Activated naive CD4-positive, alpha-beta T cell treated with Interleukin-2 at 50 U/mL for 16 hours (primary cell): ENCODE measurements around the gene RBBP4.
A peak's percentile ranks its signal among the peaks of the same experiment; 100 is the strongest.
"Not testable (repeated sequence)": the region's sequence is repeated elsewhere in the genome, so short reads cannot be mapped to it uniquely, and the experiment has no call there.

Experiments used
- DNase-seq: peaks from one replicate; pipeline ENCODE4 v3.0.0-alpha.2; 2020

Gene RBBP4

DNA sequence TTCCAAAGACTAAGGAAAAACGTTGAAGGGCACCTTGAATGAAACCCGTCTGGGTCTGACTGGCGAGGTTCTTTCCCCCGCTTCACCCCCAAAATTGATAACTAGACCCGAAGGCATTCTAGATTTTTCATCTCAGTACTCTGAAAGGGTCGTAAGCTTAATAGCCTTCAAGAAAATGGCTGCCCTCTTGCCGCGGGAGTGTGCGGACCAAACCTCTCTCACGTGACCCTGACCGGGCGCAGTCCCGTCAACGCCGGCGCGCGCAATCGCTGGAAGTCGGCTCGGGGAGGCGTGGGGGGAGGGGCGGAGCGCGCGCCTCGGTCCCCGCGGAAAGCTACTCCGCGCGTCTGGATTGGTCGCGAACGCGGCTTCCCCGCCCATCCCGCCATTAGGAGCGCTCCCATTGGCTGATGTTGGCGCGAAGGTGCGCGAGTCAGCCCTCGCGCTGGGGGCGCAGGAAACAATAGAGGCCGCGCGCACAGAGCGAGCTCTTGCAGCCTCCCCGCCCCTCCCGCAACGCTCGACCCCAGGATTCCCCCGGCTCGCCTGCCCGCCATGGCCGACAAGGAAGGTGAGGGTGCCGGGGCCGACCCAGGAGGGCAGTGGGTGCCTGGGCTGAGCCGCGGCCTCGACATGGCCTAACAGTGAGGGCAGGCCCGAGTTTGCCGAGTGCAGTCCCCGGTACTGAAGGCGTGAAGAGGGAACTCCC is at the start of gene RBBP4:
Gene RBBP4 (plus strand): TSS at position 457 of the 709 bp plus-strand sequence. CDS start 99 bp downstream, at position 556.
- DNase-seq: peak; percentile 99

DNA sequence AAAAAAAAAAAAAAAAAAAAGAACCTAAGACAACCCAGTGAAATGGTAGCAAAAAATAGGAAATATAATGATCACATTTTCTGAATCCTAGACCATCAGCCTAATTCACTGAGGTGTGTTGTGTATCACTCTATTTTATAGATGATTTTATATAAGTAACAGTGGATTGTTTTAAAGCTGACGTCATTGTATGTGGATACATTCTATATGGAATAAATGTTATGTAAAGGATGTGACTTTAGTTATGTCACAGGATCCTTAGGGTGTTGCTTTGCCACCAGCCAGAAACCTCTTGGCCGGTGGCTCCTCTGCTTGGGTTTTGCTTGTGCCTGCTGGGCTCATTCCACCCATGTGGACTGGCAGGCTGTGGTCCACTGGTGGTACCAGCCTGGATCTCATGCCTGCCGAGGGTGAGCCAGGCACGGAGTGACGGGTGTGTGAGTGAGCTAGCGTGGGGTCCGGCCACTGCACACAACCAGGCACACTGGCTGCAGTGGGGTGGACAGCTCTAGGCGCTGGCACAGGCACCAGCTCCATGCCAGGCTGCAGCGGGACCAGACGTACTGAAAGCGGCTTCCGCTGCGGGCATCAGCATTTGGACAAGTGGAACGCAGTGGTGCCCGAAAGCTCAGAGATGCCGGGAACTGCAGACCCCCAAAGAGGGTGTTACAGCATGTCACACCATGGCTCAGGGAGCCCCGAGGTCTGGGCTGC is 45.1 kb upstream of the RBBP4 start:
- DNase-seq: no peak

DNA sequence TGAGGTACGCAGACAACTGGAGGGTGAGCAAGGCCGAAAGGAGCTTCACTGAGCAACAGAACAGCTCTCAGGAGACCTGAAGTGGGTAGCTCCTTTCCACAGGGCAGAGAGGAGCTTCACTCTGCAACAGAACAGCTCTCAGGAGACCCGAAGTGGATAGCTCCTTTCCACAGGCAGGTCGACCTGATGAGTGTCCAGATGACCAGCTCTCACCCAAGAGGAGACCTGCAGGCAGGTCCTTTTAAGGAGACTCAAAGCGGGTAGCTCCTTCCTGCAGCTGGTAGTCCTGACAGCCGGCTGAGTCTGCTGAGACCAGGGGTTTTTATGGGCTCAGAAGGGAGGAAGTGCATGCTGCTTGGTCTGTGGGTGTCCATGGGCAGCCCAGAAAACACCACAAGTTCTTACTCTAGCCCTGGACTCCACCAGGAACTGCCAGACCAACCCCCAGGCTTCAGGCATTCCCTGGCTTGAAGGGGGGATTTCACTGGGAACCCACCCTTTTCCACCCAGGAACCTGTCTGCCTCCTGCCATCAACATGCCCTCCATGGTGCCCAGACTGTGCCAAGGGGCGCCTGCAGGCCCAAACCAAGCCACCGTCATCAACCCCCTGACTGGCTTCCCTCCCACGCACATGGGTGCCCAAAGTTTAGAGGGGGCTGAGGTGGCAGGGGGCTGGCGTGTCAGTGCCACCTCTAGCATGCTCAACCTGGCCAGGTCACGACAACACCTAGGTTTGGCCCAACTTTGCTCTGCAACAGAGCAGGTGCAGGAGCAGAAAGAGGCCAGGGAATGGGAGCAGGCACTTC is 44.2 kb upstream of the RBBP4 start:
- DNase-seq: no peak

DNA sequence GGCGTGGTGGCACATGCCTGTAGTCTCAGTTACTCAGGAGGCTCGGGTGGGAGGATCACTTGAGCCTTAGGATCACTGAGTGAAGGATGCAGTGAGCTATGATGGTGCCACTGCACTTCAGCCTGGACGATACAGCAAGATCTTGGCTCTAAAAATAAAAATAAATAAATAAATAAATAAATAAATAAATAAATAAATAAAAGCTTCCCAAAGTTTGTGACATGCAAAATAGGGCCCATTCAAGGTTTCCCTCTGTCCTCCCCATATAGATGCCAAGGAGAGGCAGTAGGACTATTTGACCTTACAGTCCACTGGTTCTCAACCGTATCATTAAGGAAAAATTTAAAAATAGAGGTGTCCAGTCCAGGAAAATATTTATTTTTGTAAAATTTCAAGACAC is 41.8 kb upstream of the RBBP4 start:
- no peak for DNase-seq

DNA sequence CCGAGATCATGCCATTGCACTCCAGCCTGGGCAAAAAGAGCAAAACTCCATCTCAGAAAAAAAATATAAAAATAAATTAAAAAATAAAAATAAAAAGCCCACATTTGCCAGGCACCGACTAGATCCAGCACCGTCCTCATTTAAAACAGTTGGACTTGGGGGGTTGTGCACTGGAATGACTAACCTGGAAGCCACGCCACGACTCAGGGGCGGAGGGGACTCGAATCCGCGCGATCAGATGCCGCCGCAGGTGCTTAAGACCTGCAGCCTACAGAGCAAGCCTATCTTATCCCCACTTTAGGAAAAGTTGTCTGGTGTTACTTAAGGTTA is 39.2 kb upstream of the RBBP4 start:
- DNase-seq: no peak

DNA sequence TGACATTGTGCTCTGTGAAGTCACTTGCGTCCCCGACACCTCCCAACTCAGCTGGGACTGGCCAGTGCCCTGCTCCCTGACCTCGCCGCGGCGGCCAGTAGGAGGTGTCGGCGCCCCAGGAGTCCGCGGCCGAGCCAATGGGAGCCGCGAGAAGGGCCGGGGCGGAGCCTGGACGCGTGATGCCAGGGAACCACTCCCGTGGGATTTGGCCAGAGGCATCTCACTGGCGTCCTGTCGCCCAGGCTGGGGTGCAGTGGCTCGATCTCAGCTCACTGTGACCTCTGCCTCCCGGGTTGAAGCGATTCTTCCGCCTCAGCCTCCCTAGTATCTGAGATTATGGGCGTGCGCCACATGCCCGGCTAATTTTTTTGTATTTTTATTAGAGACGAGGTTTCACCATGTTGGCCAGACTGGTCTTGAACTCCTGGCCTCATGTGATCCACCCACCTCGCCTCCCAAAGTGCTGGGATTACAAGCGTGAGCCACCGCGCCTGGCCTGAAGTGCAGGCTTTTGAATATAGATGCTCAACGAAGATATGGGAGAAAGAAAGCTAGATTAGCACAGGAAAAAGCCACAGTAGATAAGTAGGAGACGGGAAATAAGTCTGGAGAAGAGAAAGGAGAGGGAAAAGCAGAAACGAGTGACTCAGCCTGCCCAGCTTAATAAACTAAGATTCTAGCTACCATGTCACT is 38.7 kb upstream of the RBBP4 start:
- peak; percentile 47 for DNase-seq

DNA sequence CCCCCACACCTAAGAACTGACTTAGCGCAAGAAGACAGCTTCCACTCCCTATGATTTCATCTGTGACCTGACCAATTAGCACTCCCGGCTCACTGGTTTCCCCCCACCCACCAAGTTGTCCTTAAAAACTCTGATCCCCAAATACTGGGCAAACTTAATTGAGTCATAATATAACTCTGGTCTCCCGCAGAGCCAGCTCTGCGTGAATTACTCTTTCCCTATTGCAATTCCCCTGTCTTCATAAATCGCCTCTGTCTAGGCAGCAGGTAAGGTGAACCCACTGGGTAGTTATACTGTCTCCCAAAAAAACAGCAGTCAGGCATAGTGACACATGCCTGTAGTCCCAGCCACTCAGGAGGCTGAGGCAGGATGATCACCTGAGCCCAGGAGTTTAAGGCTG is 37.5 kb upstream of the RBBP4 start:
- DNase-seq: no peak

DNA sequence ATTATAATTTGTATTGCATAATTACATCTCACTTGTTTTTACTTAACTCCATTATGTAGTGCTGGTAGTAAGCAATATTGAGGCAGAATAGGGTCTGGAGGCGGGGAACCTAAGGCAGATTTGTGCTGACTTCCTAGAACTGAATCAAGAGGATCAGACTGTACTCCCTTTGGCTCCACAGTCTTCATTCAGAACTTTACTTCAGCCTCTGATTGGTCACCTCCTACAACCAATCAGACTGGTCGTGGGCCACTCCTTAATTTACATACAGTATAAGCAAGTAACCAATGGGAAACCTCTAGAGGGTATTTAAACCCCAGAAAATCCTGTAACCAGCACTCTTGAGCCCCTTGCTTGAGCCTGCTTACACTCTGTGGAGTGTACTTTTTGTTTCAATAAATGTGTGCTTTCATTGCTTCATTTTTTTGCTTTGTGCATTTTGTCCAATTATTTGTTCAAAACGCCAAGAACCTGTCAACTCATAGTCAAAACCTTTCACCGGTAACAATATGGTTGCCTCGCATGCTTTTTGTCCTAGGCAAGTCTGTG is 32.3 kb upstream of the RBBP4 start:
- DNase-seq: no peak

DNA sequence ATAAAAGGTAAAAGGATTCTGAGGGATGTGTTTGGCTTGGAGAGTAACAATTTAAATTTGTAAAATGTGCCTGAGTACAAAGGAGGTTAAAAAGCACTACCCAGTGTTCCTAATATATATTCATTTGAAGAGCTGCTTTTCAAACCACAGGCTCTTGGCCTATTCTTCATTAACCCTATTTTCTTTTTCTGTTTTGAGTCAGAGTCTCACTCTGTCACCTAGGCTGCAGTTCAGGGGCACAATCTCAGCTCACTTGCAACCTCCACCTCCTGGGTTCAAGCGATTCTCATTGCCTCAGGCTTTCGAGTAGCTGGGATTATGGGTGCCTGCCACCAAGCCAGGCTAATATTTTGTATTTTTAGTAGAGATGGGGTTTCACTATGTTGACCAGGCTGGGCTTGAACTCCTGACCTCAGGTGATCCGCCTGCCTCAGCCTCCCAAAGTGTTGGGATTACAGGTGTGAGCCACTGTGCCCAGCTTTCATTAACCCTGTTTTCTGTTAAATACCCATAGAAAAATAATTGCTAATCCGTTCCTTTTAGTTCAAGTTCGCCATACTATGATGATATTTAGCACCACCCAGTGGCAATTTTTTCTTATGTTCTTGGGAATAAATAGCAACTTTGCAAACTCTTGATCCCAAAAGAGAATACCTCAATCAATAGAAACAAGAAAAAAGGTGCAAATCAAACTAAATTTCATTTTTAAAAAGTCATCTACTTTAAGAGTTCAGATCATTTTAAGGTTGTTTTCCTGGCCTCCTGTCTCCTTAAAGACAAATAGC is 31.1 kb upstream of the RBBP4 start:
- DNase-seq: no peak

DNA sequence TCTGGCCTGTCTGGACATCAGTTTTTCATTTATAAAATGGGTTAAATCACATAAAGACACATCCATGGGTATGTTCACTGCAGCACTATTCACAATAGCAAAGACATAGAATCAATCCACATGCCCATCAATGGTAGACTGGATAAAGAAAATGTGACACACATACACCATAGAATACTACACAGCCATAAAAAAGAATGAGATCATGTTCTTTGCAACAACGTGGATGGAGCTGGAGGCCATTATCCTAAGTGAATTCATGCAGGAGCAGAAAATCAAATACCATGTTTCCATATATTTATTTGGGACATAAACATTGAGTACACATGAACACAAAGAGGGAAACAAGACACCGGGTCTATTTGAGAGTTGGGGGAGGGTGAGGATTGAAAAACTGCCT is 28.8 kb upstream of the RBBP4 start:
- DNase-seq: no peak

DNA sequence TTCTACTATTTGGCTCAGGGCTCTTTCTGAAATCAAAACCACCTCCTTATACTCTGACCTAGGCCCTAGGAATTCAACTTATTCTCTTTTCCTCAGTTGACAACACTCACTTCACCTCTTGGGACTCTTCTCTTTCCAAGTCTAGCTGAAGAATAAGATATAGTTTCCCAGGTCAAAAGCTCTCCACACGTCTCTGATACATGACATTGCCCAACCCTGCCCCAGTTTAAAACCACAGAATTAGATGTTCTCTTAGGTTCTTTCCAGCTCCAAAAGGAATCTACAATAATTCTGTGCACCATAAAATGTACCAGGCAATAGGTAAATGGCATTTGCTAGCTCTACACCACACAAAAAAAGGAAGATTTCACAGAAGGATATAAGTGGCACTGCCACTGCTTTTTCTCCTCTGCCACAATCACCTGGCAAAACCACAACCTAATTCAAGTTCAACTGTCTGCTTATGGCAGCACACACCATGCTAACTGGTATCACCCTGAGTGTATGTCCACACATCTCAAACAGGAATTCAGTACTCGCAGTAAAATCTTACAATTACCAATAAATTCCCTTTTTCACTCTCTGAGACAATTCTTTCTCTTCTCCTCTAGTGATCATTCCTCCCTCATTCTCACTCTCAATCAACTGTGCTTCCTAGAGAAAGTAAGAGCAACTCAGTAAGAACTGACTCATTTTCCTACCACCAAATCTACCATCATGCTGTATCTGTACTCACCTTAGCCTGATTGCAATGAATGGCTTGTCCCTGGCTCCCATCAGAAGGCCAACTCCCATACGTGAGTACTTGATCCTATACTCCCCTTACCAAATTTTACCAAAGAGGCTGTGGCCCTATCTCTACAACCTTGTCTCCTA is 28.0 kb upstream of the RBBP4 start:
- no peak for DNase-seq

DNA sequence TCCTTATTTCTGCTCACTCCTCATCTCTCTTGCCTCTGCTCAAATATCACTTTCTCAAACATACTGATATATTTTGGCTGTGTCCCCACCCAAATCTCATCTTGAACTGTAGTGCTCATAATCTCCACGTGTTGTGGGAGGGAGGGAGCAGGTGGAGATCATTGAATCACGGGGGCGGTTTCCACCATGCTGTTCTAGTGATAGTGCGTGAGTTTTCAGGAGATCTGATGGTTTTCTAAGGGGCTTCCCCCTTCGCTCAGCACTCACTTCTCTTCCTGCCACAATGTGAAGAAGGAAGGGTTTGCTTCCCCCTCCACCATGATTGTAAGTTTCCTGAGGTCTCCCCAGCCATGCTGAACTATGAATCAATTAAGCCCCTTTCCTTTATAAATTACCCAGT is 27.2 kb upstream of the RBBP4 start:
- DNase-seq: peak; percentile 35

DNA sequence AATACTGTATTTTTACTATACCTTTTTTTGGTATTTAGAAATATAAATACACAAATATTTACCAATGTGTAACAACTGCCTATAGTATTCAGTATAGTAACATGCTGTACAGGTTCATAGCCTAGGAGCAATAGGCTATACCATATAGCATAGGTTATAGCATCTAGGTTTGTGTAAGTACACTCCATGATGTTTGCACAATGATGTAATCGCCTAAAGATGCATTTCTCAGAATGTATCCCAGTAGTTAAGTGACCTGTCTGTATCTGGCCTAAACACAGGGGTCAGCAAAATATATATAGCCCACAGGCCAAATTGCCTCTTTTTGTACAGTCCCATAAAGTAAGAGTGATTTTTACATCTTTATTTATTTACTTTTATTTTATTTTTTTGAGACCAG is 24.8 kb upstream of the RBBP4 start:
- DNase-seq: no peak

DNA sequence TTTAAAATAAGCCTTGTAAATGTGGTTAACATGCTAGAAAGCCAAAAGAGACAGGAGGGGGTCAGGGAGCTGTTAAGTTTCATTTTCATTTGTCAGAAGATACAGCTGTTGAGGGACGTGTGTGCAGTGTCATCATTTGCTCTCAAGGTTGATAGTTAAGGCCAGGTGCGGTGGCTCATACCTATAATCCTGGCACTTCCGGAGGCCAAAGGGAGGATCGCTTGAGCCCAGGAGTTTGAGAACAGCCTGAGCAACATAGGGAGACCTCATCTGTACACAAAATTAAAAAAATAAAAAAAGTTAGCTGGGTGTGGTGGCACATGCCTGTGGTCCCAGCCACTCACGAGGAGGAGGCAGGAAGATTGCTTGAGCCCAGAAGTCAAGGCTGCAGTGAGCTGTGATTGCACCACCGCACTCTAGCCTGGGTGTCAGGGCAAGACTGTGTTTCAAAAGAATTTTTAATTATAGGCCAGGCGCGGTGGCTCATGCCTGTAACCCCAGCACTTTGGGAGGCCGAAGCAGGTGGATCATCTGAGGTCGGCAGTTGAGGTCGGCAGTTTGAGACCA is 23.3 kb upstream of the RBBP4 start:
- no peak for DNase-seq

DNA sequence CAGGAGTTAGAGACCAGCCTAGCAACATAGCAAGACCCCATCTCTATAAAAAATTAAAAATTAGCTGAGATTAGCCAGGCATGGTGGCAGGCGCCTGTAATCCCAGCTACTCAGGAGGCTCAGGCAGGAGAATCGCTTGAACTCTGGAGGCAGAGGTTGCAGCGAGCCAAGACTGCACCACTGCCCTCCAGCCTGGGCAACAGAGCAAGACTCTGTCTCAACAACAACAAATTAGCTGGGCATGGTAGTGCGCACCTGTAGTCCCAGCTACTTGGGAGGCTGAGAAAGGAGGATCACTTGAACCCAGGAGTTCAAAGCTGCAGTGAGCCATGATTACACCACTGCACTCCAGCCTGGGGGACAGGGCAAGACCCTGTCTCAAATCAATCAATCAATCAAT is 20.8 kb upstream of the RBBP4 start:
- not testable (repeated sequence) for DNase-seq

DNA sequence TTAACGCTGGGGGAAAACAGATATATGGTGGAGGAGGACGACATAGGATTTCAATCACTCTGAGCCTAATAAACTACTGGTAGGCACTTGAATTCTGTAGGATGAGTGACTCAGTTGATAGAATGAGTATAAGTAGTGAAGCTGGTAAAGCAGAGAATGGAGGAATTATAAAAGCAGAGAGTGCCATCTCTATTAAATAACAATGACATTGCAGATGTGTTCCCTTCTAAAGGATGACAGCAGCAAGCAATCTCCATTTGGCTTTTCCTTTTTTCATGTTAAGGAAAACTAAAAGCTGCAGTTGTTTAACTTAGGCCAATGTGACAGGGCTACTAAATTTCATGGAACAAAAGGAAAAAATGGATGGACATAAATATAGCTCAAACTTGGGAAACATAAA is 18.2 kb upstream of the RBBP4 start:
- no peak for DNase-seq

DNA sequence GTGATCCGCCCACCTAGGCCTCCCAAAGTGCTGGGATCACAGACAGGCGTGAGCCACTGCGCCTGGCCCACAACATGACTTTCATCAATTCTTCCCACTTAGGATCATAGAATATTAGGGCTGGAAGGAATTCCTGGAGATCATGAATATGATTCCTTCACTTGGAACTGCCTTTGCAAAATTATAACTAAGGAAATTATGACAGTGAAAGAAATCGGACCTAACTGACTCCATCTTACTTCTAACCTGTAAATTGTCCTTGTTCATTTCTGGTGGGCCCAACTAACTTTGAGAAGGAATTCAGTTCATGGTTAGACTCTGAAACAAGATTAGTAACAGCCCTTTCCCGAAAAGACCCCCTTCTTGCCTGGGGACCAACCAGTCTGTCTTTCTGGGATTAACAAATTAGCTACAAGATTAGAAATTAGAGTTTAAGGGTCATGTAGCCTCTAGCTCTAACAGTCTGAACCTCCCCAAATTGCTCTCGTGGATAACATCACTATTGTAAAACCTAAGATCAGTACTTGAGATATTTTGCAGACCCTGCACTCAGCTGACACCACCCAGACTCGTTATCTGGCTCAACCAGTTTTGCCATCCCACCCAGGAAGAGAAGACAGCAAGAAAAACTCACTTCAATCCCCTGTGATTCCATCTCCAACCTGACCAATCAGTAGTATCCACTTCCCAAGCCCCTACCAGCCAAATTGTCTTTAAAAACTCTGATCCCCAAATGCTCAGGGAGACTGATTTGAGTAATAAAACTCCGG is 15.3 kb upstream of the RBBP4 start:
- no peak for DNase-seq

DNA sequence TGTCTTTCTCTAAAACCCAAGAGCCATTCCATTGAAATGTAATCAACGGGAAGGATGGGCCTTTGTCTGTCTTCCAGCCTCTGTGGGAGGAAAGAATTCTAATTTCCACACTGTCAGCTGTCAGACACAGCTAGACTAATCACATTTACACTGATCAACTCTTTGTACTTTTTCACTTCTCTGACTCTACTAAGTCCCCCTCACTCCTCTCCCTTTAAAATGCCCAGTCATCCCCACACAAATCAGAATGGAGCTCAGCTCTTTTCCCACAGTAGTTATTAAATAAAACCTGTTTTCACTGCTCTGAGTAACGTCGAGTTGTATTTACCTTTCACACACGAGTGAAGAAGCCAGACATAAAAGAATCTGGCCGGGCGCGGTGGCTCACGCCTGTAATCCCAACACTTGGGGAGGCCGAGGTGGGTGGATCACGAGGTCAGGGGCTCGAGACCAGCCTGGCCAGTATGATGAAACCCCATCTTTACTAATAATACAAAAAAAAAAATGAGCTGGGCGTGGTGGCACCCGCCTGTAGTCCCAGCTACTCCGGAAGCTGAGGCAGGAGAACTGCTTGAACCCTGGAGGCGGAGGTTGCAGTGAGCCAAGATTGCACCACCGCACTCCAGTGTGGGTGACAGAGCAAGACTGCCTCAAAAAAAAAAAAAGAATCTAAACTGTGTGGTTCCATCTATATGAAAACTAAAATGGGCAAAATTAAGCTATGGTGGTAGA is 13.9 kb upstream of the RBBP4 start:
- no peak for DNase-seq

DNA sequence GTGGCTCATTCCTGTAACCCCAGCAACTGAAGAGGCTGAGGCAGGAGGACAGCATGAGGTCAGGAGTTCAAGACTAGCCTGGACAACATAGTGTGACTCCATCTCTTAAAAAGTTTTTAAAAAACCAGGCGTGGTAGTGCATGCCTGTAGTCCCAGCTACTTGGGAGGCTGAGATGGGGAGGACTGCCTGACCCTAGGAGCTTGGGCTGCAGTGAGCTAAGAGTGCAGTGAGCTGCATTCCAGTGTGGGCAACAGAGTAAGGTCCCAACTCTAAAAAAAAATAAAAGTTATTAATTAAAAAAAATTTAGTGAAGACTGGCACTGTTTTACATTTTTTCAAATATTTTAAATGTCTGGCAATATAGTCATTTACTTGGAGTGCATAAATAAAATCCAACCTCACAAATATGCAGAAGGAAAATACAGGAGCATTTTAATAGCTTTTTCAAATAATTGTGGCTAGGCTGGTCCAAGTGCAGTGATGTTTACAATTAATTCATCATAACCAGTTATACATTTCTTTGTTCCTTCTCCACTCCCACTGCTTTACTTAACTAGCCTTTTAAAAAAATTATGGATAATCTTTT is 11.4 kb upstream of the RBBP4 start:
- no peak for DNase-seq
